Measurements from ENCODE around the gene MICU1. TPM values are rescaled to one million over a fixed set of nuclear protein-coding genes. Genes with fewer than 3 reads are reported as not detected.

The MICU1 gene
- total and polyA plus RNA-seq, 2 donors (not counting 3 experiments of a cell fraction or from before 2014, with no cell fraction given), result 27.5 to 48.0 TPM

DNA sequence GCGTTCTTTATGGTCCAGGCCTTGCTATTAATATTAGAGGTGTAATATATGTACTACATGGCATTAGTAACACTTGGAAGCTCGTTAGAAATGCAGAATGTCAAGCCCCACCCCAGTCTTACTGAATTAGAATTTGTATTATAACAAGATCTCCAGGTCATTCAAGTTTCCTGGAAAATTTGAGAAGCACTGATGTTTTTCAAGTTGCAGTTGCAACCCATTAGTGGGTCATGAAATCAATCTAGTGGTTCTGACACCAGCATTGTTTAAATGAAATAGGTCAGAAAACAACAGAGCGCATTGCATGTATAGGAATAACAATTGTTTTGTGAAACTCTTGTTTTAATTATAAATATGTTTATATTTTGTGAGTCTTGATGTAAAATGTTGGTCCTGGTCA lies 28.8 kb upstream of the MICU1 start:
- Histone ChIP-seq H3K79me2 (ENCODE audit: control insufficient read depth, insufficient read depth, low read length) (no peaks in the 10 kb centered on the region), H3K9me1 (replicated peaks; ENCODE audit: control insufficient read depth, extremely low read depth, insufficient read depth, low read length) (no peaks in the 10 kb centered on the region), H3K4me2 (ENCODE audit: insufficient read depth, low read length) (no peak overlapping the region), H3K9me3 (replicated peaks; ENCODE audit: control insufficient read depth, insufficient read depth, low read length) (no peaks in the 10 kb centered on the region), H3K27ac (ENCODE audit: insufficient read depth, low read depth, low read length) (no peak overlapping the region), H4K20me1 (replicated peaks; ENCODE audit: control insufficient read depth, extremely low read depth, insufficient read depth, low read length) (no peaks in the 10 kb centered on the region), H3K9ac (replicated peaks; ENCODE audit: extremely low read depth, insufficient read depth, low read length) (no peak overlapping the region), H2AFZ (ENCODE audit: low read depth, low read length) (no peak overlapping the region), H3K27me3 (ENCODE audit: control insufficient read depth in 2 of 2, insufficient read depth in 2 of 2, low read length in 2 of 2) (no peaks in the 10 kb centered on the region), H3K4me3 (replicated peaks in 1 of 3; ENCODE audit: insufficient read depth in 1 of 3, low read depth in 1 of 3, low read length in 3 of 3) (no peak overlapping the region), H3K36me3 (ENCODE audit: control insufficient read depth in 2 of 2, extremely low read depth in 1 of 2, insufficient read depth in 2 of 2, low read length in 2 of 2) (no peaks in the 10 kb centered on the region), H3K4me1 (ENCODE audit: control insufficient read depth, extremely low read depth, insufficient read depth, low read length) (no peaks in the 10 kb centered on the region)
- ChIA-PET CTCF (no interaction called here), POLR2A (no interaction called here)
- no peak for TF ChIP-seq EZH2 (IDR thresholded peaks at IDR 0.05; ENCODE audit: borderline replicate concordance, low read depth, low read length, severe bottlenecking)
- no peak for TF ChIP-seq MYC (IDR thresholded peaks at IDR 0.05; ENCODE audit: low read depth, low read length)
- no peak for TF ChIP-seq CTCF (IDR thresholded peaks at IDR 0.05; ENCODE audit: extremely low read depth in 1 of 2, insufficient read depth in 1 of 2, low read depth in 1 of 2, low read length in 2 of 2)
- no peak for TF ChIP-seq FOS (IDR thresholded peaks at IDR 0.05; ENCODE audit: borderline replicate concordance, insufficient read depth, low read length)
- TF ChIP-seq GATA2 (IDR thresholded peaks at IDR 0.05; ENCODE audit: insufficient read depth, insufficient read length, low read depth, low read length), result no peak
- TF ChIP-seq, protein P1, sequence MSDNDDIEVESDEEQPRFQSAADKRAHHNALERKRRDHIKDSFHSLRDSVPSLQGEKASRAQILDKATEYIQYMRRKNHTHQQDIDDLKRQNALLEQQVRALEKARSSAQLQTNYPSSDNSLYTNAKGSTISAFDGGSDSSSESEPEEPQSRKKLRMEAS (IDR thresholded peaks at IDR 0.05; ENCODE audit: insufficient read depth, insufficient read length), result no peak
- TF ChIP-seq POLR2AphosphoS5 (IDR thresholded peaks at IDR 0.05; ENCODE audit: insufficient read depth, low read depth, low read length), result no peak
- TF ChIP-seq POLR2A (IDR thresholded peaks at IDR 0.05; ENCODE audit: low read depth, low read length), result no peak
- TF ChIP-seq JUN (IDR thresholded peaks at IDR 0.05; ENCODE audit: borderline replicate concordance, insufficient read depth, insufficient read length, low read depth), result no peak
- BruUV-seq (replicated peaks), result no TSS peak
- intact Hi-C loops (cut with micrococcal nuclease) (no loop called here), dilution Hi-C loops (cut with MboI; ENCODE audit: extremely low pct_ligation_motif_present, low sequenced_read_pairs) (no loop called here)
- no peak for FAIRE-seq
- DNase-seq (ENCODE audit: low read depth, low spot score), result no peak

All from endothelial cell of umbilical vein (primary cell).